Hepatic stellate cell (primary cell): Measurements from ENCODE around the gene SMYD5.
"Not testable (repeated sequence)": the region's sequence is repeated elsewhere in the genome, so short reads cannot be mapped to it uniquely, and the experiment has no call there.

ENCODE experiments used
- DNase-seq: peaks from one replicate; pipeline ENCODE4 v3.0.0; 2011; ENCODE audit warnings: low spot score

Gene SMYD5

GRCh38 chr2:73214120-73215035 is at the start of gene SMYD5:
SMYD5 (plus strand) TSS chr2:73214245; CDS start chr2:73214267, 22 bp downstream.
- DNase-seq = peak; percentile 83

DNA sequence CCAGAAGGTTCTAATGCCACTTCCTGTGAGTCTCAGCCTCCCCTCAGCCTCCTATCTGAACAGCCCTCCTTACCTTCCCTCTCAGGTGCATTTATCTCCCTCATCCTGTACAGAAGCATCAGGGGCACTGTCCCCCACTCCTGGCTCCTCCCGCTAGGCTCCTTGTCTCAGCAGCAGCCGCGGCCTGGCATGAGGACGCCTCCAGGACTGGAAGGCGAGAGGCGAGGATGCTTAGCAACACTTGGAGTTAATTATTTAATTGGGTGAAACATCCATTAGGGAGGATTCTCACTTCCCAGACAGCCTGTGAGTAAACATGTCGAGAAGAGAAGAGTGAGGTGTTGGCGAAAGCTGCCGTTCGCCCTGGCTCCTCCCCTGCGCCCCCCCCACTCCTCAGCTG is 48.1 kb upstream of the SMYD5 start:
- not testable (repeated sequence) for DNase-seq

GRCh38 chr2:73166813-73167212 is 47.2 kb upstream of the SMYD5 start:
- not testable (repeated sequence) for DNase-seq

GRCh38 chr2:73168348-73168747 is 45.7 kb upstream of the SMYD5 start:
- not testable (repeated sequence) for DNase-seq

GRCh38 chr2:73170341-73170740 is 43.7 kb upstream of the SMYD5 start:
- not testable (repeated sequence) for DNase-seq

- DNase-seq = no peak
These were observed 41.1 kb upstream of the SMYD5 start for GRCh38 chr2:73172963-73173362.

- no peak for DNase-seq
These were observed 40.3 kb upstream of the SMYD5 start for GRCh38 chr2:73173781-73174180.

GRCh38 chr2:73174244-73174643 is 39.8 kb upstream of the SMYD5 start:
- no peak for DNase-seq

DNA sequence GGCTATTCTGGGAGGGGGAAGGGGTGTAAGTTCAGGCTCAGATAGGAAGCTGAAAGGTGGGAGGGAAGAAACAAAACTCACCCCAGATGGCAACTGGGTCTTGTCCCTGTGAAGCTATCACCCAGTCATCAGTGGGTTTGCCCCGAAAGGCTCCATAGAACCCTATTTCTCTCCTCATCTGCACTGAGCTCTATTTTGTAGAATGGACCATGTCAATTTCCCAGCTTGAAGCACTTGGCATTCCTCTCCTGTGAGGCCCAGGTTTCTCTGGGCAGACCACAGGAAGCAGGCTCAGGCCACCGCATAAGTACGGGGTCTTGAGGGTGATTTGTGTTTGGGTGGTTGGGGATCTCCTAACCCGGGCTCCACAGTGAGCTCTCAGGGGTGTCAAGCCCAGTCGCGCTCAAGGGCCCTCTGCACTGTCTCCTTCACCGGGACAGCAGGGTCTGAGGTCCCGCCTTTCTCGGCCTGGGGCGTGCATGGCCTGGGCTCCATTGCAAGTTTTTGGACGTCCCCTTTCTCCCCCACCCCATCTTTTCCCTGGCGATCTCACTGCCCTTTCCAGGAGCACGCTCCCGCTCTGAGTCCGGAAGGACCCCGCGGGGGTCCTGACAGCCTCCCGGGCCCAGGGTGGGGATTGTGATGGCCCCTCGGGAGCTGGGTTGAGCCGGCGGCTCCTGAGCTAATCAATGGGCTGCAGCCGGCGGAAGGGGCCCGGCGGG is 38.9 kb upstream of the SMYD5 start:
- DNase-seq = no peak

GRCh38 chr2:73175663-73176204 is 38.3 kb upstream of the SMYD5 start:
- peak; percentile 68 for DNase-seq

- no peak for DNase-seq
These were observed 37.7 kb upstream of the SMYD5 start for GRCh38 chr2:73176205-73176880.

- peak; percentile 95 for DNase-seq
These were observed 37.0 kb upstream of the SMYD5 start for GRCh38 chr2:73176881-73177644.

GRCh38 chr2:73177645-73178255 is 36.3 kb upstream of the SMYD5 start:
- no peak for DNase-seq

GRCh38 chr2:73185965-73186364 is 28.1 kb upstream of the SMYD5 start:
- DNase-seq = no peak

GRCh38 chr2:73187549-73187948 is 26.5 kb upstream of the SMYD5 start:
- DNase-seq = no peak

DNA sequence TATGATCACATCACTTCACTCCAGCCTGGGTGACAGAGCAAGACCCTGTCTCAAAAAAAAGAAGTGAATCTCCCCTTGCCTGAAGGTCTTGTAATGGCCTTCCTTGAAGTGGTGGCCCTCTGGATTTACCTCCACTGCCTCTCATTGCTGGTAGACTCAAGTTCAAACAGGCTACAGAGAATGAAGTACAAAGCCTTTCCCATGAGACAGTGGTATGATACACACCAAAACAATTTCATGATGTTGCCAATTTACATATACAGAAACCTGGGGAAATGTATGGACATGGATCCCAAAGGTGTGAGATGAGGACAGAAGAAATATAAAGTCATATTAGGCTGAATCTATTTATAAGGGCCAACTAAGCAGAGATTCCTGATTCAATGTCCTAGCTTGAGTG is 16.5 kb upstream of the SMYD5 start:
- no peak for DNase-seq

GRCh38 chr2:73200281-73200680 is 13.8 kb upstream of the SMYD5 start:
- not testable (repeated sequence) for DNase-seq

DNA sequence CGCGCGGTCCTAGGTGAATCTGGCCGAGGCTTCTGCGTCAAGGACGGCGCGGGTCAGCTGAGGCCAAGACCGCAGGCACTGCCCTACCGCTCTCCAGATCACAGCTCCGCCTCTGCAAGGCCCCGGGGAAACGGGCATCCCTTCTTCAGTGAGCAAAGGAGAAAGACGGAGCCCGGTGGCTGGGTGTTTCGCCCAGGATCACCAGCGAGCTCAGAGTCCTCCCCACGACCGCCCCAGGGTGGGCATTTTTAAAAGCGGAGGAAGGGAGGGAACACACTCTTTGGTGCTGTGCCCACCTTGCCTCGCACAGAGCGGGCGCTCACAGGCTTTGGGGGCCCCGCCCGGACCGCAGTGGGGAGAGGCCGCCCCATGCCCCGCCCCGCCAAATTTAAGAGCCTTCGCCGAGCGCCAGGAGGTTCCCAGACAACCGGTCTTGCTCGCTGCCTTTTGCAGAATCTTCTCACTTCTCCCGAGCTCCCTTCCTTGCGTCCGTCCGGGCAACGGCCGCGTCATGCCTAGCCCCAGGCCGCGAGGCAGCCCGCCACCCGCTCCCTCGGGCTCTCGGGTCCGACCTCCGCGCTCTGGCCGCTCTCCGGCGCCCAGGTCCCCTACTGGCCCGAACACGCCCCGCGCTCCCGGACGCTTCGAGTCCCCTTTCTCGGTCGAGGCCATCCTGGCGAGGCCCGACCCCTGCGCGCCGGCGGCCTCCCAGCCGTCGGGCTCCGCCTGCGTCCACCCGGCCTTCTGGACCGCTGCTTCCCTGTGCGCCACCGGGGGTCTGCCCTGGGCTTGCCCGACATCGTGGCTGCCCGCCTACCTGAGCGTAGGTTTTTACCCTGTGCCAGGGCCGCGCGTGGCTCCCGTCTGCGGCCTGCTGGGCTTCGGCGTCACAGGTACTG is 11.6 kb upstream of the SMYD5 start, which contains the start of gene NOTO:
TSS of gene NOTO (plus strand) at position 419 of the 899 bp plus-strand sequence. CDS start at position 512, 93 bp downstream.
- DNase-seq = no peak

GRCh38 chr2:73203055-73203681 is 10.9 kb upstream of the SMYD5 start:
- DNase-seq = no peak
